NCI-H2171 treated with DMSO at 0.1 percent for 48 hours (cell line): ENCODE results near the gene ENO4.

ENCODE experiments used
- DNase-seq: peaks from one replicate; lab custom pipeline; 2025; lab: John Stamatoyannopoulos, UW

ENO4 gene

DNA sequence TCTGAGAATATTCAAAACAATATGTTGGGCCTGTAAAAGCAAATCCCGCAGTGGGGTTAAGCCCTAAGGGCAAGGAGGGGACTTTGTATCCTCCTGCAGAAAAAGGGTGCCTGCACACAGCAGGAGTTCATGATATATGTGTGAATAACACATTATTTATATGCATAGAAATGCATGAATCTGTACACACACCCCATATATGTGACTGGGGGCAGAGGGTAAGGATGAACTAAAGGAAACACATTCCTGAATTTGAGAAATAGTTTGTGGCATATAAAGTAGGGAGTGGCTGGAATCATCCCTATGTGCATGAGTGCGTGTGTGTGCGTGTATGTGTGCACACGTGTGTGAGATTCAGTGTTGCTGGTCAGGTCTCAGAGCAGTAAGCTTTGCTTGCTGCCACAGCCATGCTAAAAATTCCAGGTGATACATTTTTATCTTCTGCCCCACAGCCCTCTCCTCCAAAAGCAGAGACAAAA lies 18.9 kb downstream of the ENO4 start:
- no peak for DNase-seq

GRCh38 chr10:116868722-116869121 lies 19.4 kb downstream of the ENO4 start:
- DNase-seq, result peak; percentile 1

- DNase-seq, result no peak
These were observed 21.6 kb downstream of the ENO4 start for GRCh38 chr10:116870949-116871348.

- DNase-seq, result no peak
These were observed 23.8 kb downstream of the ENO4 start for GRCh38 chr10:116873134-116873533.

DNA sequence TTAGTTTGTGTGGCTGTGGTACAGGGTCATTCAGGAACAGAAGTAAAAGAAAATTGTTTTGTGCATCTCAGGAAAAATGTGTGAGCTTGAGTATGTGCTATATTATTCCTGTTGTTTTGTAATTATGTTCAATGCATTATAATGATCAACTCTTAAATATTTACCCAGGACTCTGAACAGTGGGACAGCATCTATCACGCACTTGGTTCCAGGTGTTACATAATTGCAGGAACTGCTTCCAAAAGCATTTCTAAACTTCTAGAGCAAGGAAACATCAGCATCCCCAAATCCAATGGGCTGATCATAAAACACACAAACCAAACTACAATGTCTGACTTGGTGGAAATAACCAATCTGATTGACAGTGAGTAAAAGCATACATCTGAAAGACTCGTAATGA lies 26.6 kb downstream of the ENO4 start:
- no peak for DNase-seq

GRCh38 chr10:116877391-116877790 lies 28.1 kb downstream of the ENO4 start:
- no peak for DNase-seq

- peak; percentile 3 for DNase-seq
These were observed 28.8 kb downstream of the ENO4 start for GRCh38 chr10:116878123-116878522.

DNA sequence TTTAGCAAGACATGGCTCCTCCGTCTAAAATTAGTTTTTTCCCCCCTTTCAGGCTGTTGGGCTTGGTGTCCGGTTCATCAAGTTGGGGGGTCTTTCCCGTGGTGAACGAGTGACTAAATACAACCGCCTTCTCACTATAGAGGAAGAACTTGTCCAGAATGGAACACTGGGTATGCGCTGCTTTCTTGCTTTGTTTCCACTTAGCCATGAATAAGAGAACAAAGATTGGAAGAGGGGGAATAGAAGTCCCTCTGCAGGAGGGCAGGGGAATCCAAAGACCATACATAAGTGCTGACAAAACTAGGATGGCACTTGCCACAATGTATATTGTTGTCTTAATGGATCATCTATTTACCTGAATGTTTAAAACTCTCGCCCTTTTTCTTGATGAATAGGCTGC lies 30.5 kb downstream of the ENO4 start:
- DNase-seq, result no peak

DNA sequence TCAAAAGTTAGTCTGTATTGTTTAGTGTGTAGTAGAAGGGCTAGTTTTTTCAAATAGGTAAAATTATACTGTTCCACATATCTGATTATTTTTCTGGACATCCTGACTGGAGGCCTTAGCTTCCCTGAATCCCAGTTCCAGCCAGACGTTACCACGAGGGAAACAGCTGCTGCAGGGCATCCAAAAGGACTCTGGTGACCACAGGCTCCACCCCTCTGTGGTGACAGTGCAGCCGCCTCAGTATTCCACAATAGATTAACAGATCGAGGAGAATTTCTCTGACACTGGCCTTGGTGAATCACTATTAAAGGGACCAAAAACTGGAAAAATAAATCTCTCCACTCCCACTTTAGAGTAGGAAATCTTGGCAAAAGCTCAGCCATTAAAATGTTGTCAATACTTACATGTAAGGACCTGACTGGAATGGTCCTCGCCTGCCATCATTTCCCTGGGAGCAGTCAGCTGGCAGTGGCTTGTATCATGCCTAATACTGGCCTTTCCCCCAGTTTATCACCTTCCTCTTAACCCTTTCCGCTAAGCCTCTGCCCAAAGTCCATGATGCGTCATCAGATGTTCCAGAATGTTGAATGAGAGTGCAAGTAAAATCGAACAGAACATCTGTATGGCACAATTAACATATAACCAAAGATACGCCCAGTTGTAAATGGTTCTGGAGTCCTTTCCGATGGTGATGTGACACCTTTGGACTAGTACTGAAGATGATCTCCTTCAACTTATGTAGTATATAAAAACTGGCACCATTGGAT lies 31.6 kb downstream of the ENO4 start:
- DNase-seq, result no peak

DNA sequence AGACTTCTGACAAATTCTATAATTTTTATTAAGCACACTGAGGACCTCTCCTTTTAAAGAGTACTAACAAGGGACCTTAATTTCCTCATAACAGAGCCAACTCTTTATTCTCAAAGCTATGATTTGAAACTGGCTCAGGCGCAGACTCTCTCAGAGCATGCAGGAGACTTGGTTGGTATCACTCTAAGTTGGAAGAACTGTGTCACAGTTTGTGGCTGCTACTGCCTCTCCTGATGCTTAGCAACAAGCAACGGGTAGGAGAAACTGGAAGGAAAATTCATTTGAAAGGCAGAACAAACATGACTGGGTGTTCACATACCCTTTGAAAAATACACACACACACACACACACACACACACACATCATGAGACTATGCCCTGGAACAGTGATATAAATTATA lies 33.3 kb downstream of the ENO4 start:
- DNase-seq, result no peak

DNA sequence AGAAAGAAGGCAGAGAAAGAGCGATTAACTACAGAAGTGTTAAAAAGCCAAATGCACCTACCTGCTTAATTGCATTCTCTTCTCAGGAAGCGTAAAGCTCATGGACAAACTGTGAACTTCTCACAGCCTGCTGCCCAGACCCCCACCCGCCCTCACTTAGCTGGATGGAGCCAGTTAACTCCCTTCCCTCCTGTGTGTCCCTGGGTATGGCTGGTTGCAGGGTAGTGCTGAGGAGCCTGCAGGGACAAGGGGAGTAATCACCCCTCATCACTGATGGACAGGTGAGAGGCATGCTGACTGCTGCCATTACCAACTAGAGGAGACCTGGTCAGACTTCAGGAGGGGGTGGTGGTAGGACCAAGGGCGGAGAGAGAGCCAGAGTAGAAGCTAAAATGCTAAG lies 37.5 kb downstream of the ENO4 start:
- DNase-seq, result peak; percentile 41

DNA sequence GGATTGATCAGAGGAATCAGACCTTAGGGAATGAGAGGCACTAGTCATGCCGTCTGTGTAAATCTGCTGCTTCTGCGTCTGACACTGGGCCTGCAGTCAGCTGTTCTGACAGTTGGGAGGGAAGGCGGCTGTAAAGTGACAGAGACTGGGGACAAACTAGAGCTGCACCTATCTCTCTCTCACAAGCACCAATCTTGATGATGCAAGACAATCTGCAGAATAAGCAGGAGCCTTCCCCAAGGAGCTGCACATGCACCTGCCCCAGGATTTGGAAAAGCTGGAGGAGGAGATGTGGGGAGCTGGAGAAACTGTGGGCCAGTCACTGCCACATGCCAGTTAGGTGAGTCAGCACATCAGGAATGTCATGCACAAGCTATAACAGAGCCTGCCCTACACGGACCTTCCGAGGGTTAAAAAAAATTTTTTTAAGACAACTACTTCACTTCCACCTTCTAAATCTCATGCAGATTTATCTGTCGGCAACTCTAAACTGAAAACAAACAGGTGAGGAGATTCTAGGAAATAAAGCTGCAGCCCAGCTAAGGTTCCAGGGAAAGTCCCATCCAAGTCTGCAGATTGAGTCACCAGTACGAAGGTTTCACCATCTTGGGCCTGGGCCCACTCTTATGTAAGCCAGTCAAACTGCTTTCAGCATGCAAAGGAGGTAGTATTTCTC lies 39.2 kb downstream of the ENO4 start:
- DNase-seq, result peak; percentile 40

GRCh38 chr10:116889066-116889465 lies 39.8 kb downstream of the ENO4 start:
- no peak for DNase-seq

GRCh38 chr10:116891208-116891607 lies 41.9 kb downstream of the ENO4 start:
- DNase-seq, result peak; percentile 72

GRCh38 chr10:116892907-116893685 lies 43.8 kb downstream of the ENO4 start:
- peak; percentile 39 for DNase-seq

GRCh38 chr10:116893686-116894037 lies 44.4 kb downstream of the ENO4 start:
- DNase-seq, result no peak

- DNase-seq, result no peak
These were observed 50.3 kb downstream of the ENO4 start for GRCh38 chr10:116899626-116900025.

DNA sequence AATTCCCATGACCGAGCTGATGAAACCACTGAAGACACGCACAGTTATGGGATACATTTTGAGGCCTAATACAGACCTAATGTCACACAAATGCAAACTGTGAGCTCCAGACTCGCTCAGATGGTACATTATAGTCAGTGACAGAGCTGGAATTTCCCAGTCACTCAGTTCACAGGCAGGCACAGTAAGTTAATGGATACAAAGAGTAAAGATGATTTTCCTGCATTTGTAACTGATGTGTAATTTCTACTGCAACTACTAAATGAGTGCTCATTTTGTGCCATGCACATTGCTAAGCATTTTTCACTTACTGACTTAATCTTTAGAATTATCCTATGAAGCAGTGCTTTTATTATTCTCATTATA lies 56.5 kb downstream of the ENO4 start:
- DNase-seq, result no peak

GRCh38 chr10:116907245-116907987 lies 58.1 kb downstream of the ENO4 start:
- DNase-seq, result no peak

- DNase-seq, result no peak
These were observed 60.0 kb downstream of the ENO4 start for GRCh38 chr10:116909307-116909706.

DNA sequence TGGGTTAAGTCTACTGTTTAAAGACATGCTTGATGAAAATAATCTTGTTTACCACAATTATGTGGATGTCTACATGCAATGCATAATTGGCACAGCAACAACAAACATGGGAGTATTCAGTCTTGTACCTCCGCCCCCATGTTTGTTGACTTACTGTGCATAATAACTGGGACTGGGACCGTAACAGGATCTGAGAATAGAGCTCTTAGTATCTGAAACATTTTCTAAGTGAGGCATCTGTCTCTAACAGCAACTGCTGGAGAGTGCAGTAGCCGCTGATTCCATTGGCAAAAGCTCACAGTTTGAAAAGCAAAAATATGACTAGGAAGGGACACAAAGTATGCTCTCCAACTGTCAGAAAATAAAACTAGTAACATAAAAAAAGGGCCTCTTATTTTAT lies 61.6 kb downstream of the ENO4 start:
- DNase-seq, result no peak

DNA sequence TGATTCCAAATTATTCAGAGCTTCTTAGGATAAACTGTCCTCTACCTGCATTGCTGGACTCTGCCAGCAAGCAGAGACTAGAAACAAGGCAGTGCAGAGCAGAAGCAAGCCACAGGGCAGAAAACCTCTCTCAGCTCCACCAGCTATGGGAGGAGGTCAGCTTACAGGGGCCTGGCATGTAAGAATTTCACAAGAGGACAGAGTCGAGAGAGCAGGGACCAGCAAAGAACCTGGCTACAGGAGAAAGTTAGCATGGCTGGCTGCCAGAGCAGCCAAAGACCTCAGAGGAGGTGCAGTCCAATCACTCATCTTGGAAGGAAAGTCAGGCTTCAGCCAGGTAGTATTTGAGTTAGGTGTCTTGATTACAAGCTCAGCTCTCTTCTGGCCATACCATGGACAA lies 62.9 kb downstream of the ENO4 start:
- DNase-seq, result no peak
